ENCODE measurements around the gene ARHGEF10L.

The ARHGEF10L gene

DNA sequence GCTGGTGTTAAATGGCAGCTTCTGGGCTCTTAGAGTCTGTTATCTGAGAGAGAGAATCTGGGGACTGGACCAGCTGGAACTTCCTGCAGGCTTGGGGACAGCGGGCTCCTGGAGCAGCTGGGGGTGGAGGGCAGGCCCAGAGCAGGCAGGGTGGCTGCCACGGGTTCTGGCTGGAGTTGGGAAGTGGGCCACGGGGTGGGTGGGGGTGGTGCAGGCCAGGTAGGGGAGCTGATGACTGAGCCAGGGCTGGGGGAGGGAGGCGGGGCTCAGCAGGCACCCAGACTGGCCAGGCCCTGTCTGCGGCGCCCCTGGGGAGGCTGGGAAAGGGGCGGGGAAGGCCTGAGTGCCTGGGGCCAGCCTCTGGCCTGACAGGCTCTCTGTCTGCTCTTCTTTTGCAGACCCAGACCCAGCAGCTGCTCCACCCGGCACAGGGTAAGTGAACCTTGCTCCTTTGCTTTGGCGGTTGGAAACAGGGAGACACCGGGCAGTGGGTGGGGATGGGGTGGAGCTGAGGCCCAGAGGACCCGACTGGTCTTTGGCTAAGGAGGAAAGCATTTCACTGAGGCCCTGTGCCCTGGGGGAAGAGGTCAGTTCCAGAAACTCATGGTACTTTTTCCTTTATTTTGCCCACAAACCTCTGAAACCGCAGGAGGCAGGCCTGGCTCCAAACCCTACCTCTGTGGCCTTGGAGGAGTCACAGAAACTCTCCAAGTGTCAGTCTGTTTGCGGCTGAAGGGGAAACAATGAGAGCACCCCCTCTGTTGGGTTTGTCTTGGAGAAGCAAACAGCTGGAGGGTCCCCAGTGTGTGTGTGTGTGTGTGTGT, 48.8 kb downstream of the ARHGEF10L start:
- DNase-seq (ENCODE audit: low read depth in 2 of 2): no peak

- no peak for DNase-seq (ENCODE audit: low read depth in 2 of 2)
Measured at GRCh38 chr1:17591814-17592430, 52.4 kb downstream of the ARHGEF10L start.

DNA sequence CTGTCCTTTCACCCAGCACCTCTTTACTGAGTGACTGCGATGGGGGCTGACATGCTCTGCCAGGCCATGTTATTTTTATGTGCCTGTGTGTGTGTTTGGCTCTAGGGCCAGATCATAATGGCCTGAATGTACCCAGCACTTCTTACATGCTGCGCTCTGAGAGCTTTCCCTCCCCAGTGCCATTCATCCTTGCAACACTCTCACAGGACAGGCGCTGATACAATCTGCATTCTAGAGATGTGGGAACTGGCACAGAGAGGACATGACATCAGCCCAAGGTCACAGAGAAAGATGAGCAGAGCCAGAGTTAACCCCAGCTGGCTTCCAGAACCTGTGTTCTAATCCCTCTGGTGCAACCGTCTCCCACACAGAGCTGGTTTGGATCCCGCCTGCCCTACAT, 54.5 kb downstream of the ARHGEF10L start:
- no peak for DNase-seq (ENCODE audit: low read depth in 2 of 2)

- DNase-seq (ENCODE audit: low read depth in 2 of 2): no peak
Measured at GRCh38 chr1:17594690-17595601, 55.4 kb downstream of the ARHGEF10L start.

DNA sequence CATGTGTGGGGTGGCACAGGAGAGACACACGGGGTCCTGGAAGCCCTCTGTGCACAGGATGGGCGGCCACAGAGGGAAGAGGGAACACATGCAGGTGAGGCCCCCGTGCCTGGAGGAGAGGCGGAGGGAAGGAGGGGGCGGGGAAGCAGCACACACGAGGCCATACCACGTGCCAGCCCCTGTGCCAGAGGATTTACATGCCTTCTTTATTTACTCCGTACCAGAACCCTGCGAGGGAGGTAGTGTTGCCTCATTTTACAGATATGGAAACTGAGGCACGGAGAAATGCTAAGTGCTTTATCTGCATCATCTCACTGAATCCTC, 56.1 kb downstream of the ARHGEF10L start:
- DNase-seq (ENCODE audit: low read depth in 2 of 2): no peak

DNA sequence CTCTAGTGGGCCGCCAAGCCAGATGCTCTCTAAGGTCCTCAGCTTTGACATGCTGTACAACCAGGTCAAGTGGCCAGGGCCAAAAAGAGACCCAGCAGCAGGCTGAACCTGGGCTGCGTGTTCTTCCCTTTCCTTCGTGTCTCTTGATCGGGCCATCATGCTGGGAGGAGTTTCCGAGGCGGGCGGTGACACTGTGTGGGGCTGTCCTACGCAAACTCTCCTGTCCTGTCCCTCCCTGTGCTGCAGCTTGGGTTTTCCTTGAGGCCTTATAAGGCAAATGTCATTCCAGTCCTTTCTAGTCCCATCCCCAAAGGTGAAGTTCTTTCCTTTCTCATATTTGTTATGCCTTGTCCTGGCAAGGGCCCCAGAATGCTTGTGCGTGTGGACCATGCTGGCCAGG, 56.7 kb downstream of the ARHGEF10L start:
- no peak for DNase-seq (ENCODE audit: low read depth in 2 of 2)

DNA sequence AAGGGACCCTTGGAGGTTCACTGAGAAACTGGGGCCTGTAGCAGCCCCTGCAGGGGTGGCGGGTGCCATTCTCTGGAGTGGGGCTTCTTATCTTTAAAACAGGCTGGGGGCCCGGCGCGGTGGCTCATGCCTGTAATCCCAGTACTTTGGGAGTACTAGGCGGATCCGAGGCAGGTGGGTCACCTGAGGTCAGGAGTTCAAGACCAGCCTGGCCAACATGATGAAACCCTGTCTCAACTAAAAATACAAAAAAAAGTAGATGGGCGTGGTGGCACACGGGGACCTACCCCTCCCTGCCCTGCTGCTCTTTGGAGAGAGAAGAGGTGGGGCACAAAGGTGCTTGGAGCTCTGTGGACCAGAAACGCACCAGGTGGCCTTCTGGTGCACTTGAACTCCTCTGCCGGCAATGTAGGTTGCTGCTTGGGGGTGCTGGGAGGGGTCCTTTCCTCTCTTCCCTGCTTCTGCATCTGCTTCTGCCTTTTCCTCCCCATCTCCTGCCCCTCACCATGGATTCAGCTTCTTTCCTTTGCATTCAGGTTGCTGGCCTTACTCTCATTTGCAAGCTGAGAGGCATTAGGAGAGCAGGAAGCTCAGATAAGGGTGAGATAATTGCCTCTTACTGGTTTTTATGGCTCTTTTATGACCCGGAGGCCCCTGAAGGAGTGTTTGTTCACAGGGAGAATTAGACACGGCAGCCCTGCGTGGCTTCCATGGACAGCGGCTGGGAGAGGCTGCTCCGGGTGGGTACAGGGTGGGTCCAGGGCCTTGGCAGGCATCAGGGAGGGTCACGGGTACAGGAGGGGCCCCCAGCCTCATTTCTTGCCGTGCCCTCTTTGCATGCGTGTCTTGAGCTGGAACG, 57.4 kb downstream of the ARHGEF10L start:
- no peak for DNase-seq (ENCODE audit: low read depth in 2 of 2)

DNA sequence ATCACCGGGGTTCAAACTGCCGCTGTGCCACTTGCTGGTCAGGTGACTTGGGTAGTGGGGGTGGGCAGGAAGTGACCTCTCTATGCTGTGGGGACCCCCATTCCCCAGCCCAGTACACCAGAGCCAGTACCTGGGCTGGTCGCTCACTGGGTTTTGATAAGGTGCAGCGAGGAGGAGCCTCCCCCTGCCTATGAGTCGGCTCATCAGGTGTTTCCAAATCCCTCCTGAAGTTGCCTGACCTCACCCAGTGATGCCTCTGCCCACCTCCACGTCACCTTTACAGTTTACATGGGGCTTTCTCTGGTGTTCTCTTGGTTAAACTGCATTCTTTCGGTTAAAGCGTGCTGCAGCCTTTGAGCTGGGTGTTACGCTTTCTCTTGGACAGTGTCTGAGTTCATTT, 58.2 kb downstream of the ARHGEF10L start:
- DNase-seq (ENCODE audit: low read depth in 2 of 2): no peak

DNA sequence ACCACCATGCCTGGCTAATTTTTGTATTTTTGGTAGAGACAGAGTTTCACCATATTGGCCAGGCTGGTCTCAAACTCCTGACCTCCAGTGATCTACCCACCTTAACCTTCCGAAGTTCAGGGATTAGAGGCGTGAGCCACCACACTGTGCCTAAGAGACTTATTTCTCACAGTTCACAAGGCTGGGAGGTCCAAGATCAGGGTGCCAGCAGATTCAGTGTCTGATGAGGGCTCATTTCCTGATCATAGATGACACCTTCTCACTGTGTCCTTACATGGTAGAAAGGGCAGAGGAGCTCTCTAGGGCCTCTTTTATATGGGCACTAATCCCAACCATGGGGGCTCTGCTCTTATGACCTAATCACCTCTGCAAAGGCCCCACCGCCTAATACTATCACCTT, 58.8 kb downstream of the ARHGEF10L start:
- DNase-seq (ENCODE audit: low read depth in 2 of 2): no peak

DNA sequence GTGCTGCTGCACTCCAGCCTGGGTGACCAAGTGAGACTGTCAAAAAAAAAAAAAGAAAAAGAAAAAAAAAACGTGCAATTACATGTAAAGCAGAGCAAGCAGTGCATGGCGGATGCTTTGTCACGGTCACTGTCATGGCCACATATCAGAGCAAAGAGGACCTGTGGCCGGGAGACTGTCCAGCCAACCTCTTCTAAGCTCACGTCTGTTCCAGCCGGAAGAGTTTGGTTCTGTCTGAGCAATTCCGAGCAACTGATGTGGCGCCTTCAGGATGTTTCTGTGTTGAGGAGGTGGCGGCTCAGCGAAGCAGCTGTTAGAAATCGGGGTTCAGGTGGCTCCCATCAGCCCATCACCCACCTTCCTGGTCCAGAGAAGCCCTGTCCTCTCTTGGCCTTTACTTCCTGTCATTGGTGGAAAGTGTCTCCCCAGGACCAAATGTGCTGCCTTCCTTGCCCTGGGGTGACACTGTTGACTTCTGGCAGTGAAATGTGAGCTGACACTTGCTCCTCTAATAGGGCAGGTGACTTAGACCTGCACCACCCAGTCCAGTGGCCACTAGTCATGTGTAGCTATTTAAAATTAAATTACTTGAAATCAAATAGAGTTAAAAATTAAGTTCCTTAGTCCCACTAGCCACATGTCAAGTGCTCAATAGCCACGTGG, 59.9 kb downstream of the ARHGEF10L start:
- no peak for DNase-seq (ENCODE audit: low read depth in 2 of 2)

GRCh38 chr1:17599954-17600300, 60.4 kb downstream of the ARHGEF10L start:
- no peak for DNase-seq (ENCODE audit: low read depth in 2 of 2)

GRCh38 chr1:17600321-17600720, 60.8 kb downstream of the ARHGEF10L start:
- no peak for DNase-seq (ENCODE audit: low read depth in 2 of 2)

- no peak for DNase-seq (ENCODE audit: low read depth in 2 of 2)
Measured at GRCh38 chr1:17601643-17602382, 62.3 kb downstream of the ARHGEF10L start.

- DNase-seq (ENCODE audit: low read depth in 2 of 2): no peak
Measured at GRCh38 chr1:17603091-17603841, 63.8 kb downstream of the ARHGEF10L start.

DNA sequence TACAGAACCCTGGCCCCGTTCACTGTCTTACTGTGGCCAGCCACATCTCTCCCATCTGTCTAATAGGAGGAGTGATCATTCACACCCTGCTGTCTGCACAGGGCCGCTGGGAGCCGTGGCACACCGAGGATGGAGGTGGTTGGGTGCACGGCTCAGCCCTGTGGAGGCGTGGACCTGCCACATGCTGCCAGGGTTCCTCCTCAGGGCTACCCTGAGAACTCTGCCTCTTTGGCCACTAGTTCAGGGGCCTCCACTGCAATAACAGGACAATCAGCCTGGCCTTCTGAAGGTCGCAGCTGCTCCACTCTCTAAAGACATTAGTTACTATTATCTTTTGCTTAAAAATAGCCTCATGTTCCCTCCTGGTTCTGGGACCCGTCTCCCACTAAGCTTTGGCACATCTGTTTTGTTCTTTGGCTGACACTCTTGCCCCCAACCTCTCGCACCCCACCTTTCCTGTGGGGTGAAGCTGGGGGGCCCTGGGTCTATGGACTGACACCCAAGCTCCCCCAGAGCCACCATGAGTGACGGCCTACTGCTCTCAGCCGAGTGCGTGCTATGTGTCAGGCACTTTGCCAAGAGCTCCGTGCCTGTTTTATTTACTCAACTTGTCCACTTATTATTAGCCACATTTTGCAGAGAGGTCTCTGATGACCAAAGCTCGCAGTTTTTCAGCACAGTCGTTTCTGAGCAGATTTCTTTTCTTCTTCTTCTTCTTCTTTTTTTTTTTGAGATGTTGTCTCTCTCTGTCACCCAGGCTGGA, 66.3 kb downstream of the ARHGEF10L start:
- DNase-seq (ENCODE audit: low read depth in 2 of 2): no peak

DNA sequence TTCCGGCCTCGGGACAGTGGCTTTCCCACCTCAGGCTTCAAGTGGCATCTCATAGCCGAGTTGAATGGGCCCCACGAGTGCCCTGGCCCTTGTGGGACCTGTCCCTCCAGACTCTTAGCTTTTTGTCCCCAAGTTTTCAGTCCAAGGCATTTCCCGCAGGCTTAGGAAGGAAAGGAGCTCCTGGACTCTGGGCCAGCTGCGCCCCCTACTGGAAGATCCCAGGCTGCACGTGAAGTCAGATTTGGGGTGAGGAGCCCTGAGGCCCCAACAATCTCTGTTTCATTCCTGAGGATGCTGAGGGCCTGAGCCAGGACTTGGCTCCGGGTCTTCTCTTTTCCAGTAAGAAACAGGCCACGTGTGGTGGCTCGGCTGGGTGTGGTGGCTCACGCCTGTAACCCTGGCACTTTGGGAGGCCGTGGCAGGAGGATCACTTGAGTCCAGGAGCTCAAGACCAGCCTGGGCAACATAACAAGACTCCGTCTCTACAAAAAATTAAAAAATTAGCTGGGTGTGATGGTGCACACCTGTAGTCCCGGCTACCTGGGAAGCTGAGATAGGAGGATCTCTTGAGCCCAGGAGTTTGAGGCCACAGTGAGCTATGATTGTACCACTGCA, 67.4 kb downstream of the ARHGEF10L start:
- DNase-seq (ENCODE audit: low read depth in 2 of 2): no peak

- DNase-seq (ENCODE audit: low read depth in 2 of 2): no peak
Measured at GRCh38 chr1:17607644-17608581, 68.4 kb downstream of the ARHGEF10L start.

All from stimulated activated CD8-positive, alpha-beta memory T cell treated with anti-CD3 and anti-CD28 coated beads, Interleukin-7, amount 100 ng/mL, for 4 hours (primary cell).